ENCODE measurements around the gene TBPL1.

DNA sequence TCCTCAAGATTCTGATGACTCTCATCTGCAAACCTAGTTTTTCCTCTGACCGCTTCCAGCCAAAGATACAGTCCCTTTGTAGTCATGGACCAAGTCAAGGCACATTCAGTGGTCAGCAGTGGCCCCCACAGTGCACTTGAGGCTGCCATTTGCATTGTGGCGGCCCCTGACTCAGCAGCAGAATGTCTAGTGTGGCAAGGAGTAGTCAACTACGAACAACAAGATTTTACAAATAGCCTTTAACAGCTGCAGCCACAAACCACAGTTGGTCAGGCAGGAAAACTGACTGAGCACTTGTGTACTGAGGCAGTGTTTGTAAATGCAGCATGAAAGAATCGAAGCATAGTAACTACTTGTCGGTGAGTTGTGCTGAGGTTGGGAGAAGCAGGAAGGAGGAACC lies 49.8 kb downstream of the TBPL1 start:
- TF ChIP-seq TBP (CRISPR knock-in tag; IDR thresholded peaks at IDR 0.05) (no peak), RELA (CRISPR knock-in tag; IDR thresholded peaks at IDR 0.05) (no peak), MAX (IDR thresholded peaks at IDR 0.05) (no peak), ZNF766 (CRISPR knock-in tag; IDR thresholded peaks at IDR 0.05; ENCODE audit: borderline replicate concordance) (no peak), TFE3 (CRISPR knock-in tag; IDR thresholded peaks at IDR 0.05) (no peak)
